Activated gamma-delta T cell treated with anti-CD3 and anti-CD28 coated beads, Interleukin-2, amount 50 U/mL, for 16 hours (primary cell): ENCODE data around the gene APOL5.
A peak's percentile ranks its signal among the peaks of the same experiment; 100 is the strongest.
"Not testable (repeated sequence)": the region's sequence is repeated elsewhere in the genome, so short reads cannot be mapped to it uniquely, and the experiment has no call there.

Experiments
- DNase-seq: peaks from one replicate; pipeline ENCODE4 v3.0.0-alpha.2; 2020; ENCODE audit warnings: low read depth

Gene APOL5

DNA sequence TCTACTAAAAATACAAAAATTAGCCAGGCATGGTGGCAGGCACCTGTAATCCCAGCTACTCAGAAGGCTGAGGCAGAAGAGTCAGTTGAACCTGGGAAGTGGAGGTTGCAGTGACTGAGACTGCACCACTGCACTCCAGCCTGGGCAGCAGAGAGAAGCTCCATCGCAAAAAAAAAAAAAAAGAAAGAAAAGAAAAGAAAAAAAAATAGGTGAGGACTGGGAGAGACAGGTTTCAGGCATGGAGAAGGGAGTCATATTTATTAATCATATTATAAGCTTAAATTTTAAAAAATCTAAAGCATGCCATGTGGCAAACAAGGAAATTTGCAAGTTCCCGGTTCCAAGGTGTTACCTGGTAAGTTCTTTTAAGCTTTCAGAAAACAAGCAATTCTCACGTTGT, at the start of gene APOL5:
Gene APOL5 (plus strand): TSS at position 301 of the 400 bp plus-strand sequence. CDS start 0 bp downstream, at position 301.
- no peak for DNase-seq

GRCh38 chr22:35674335-35674734, 43.3 kb upstream of the APOL5 start:
- DNase-seq, result no peak

DNA sequence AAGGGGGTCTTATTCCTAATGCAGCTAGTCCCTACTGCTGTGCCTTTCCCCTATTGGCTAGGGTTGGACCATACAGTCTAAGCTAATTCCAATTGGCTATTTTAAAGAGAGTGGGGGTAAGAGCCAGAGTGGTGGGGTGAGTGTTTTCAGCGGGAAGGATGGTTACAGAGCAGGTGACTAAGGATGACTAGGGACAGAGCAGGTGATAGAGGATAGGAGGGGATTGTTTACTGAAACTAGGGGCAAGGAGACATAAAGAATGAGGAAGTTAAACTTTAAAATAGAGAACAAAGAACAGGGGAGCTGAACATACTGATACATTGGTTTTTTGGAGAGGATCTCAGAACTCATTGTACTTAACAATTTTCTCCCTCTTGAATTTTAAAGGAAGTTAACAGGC, 41.6 kb upstream of the APOL5 start:
- DNase-seq, result not testable (repeated sequence)

- no peak for DNase-seq
Measured at GRCh38 chr22:35677460-35678187, 40.0 kb upstream of the APOL5 start.

GRCh38 chr22:35678836-35679235, 38.8 kb upstream of the APOL5 start:
- DNase-seq, result no peak

- peak; percentile 39 for DNase-seq
Measured at GRCh38 chr22:35679492-35679891, 38.2 kb upstream of the APOL5 start.

DNA sequence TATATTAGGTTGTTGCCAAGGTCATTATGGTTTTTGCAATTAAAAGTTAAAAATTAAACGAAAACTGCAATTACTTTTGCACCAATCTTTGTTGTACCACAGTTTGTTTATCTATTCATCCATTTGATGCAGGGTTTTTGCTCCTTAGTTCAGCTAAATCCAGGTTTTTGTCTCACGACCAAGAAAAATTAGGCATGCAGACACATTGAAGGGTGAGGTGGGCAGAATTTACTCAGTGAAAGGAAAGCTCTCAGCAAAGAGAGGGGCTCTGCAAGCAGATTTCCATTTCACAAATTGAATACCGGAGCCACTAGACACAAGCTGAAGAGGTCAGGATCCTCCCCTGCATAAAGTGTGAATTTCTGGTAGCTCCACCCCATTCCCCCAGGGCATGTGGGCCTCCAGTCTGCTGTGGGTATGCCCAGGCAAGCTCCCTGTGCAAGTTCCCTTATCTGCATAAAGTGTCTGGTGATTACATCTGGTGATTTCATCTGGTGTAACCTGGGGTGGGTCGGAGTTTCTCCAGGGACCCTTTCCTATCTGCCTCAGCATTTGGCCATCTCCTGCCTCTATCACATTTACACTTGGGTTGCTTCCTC, 36.1 kb upstream of the APOL5 start:
- DNase-seq, result no peak

DNA sequence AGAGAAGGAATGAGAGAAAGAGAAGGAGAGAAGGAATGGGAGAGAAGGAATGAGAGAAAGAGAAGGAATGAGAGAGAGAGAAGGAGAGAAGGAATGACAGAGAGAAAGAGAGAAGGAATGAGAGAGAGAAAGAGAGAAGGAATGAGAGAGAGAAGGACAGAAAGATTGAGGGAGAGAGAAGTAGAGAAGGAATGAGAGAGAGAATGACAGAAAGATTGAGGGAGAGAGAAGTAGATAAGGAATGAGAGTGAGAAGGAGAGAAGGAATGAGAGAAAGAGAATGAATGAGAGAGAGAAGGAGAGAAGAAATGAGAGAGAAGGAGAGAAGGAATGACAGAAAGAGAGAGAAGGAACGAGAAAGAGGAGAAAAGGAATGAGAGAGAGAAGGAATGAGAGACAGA, 34.1 kb upstream of the APOL5 start:
- no peak for DNase-seq

- DNase-seq, result no peak
Measured at GRCh38 chr22:35684270-35684700, 33.4 kb upstream of the APOL5 start.

DNA sequence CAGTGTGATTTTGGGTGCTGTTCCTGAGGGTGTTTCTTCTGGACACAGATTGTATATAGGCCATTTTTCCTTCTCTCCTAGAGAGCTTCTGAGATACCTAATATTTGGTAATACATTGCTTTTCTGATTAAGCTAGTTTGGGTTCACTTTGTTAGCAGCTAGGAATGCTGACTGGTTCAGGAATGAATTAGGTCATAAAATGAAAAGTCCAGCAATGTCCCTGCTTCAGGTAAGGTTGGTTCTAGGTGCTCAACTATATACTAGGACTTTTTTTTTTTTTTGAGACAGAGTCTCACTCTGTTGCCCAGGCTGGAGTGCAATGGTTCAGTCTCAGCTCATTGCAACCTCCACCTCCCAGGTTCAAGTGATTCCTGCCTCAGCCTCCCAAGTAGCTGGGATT, 32.9 kb upstream of the APOL5 start:
- DNase-seq, result no peak

DNA sequence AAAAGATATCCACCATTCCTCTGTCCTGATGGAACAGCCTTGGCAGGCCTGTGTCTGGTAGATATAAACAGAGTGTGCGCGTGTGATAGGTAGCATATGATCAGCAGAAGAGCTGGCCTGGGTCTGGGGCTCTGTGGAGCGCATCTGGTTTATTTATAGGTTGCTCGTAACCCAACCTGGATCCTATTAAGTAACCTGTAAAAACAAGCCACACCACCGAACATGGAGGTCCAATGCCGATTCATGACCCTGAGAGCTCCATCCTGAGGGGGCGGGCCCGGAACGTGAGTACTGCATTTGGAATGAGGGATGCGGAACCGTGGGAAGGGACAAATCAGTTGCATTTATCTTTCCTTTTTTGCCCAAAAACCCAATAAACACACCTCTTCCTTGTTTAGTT, 31.9 kb upstream of the APOL5 start:
- DNase-seq, result no peak

- DNase-seq, result no peak
Measured at GRCh38 chr22:35686298-35686697, 31.4 kb upstream of the APOL5 start.

GRCh38 chr22:35687461-35687860, 30.2 kb upstream of the APOL5 start:
- no peak for DNase-seq

DNA sequence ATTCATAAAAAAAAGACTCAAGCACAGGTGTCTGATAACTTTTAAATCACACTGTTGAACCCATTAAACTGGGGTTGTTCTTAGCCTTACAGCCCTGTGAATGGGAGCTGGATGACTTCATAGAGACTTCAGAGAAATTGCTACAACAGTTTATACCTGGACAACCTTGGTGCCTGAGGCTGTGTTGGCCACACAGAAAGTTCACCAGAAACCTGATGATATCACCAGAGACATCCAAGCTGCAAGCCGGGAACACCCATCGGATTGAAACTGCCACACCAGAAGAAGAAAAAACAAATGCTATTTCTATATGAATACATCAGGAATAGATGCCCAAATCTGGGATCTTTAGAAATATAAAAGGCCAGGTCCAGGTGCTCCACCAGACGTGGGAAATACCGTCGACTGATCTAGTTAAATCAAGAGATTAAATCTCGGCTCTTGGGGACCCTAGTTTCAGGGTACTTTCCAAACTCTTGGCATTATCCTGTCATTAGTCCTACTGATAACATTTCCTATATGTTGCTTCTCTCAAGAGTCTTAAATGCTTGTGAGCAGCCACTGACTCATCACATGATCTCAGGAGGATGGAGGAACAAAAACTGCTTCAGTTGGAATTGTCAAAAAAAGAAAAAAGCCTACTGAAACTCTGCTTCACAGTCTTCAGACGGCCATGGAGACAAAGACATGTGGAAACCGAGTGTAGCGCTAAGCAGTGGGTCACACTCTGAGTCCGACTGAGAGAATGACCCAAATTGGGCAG, 28.6 kb upstream of the APOL5 start:
- no peak for DNase-seq

GRCh38 chr22:35690001-35690400, 27.7 kb upstream of the APOL5 start:
- no peak for DNase-seq

DNA sequence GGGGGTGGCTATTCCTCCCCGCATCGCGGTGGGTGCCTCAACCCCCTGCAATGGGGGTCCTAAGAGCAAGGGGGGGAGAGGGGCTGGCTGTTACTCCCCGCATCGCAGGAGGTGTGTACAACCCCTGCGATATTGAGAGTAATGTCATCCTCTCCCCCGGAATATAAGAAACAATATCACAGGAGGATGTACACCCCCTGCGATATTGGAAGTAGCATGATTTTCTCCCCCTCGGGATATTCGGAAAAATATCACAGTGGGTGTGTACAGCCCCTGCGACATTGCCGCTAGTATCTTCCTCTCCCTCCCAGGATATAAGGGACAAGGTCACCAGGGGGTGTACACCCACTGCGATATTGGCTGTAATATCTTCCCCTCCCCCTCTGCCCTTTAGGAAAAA, 22.5 kb upstream of the APOL5 start:
- DNase-seq, result no peak

- DNase-seq, result no peak
Measured at GRCh38 chr22:35697142-35697541, 20.5 kb upstream of the APOL5 start.

DNA sequence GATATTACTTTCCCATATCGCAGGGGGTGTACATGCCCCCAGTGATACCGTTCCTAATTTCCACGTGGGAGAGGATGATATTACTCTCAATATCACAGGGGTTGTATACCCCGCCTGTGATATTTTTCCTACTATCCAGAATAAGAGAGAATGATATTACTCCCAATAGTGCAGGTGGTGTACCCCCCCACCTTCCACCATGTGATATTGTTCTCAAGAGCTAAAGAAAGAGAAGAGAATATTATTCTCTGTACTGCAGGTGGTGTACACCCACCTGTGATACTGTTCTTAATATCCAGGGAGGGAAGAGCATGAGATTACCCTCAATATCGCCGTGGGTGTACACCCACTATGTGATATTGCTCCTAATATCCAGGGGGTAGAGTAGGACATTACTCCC, 17.8 kb upstream of the APOL5 start:
- DNase-seq, result not testable (repeated sequence)

DNA sequence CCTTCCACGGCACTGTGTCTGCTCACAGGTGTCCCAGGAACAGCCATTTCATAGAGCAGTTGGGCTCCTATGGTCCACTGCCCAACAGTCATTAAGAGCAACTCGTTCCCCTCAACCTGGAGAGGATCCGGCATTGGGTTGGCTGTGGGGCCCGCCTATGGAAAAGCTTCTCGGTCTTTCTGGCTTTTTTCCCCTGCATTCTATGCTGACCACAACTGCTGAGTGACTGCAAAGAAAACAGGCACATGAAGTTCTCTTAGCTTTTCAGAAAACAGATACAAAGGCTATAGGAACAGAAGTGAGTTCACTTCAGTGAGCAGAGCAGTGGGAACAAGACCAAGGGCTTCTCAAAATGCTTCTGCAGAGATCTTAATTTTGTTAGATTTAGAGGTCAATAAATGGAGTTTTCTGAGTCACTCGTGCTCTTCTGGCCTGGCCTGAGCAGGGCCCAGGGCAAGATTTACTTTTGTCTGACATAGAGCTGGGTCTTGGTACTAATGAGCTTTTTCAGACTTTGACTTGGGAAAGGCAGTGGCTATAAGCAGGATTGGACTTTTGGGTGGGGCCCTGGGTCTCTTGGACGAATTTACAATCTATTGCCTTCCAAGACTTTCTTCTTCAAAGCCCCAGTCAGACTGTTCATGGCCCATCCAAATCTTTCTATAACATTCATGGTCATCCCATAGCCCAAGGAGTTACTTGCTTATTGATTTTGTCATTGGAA, 13.6 kb upstream of the APOL5 start:
- DNase-seq, result no peak

GRCh38 chr22:35705141-35705540, 12.5 kb upstream of the APOL5 start:
- no peak for DNase-seq

DNA sequence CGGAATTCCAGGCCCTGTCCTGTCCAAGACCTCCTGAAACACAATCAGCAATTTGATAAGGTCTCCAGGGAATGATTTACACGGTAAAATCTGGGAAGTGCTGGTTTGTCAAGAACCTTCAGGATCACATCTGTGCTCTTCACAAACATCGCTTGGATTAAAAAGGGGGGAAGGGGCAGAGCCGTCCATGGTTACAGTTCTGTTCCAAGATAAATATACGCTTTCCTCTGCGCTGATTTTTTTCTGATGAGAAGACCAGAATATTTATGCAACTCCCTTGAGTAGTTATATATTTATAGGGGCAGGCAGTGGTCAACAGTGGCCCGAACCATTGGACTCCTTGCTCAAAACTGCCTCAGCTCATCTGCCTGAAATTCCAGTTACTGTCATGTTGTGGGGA, 9.2 kb upstream of the APOL5 start:
- DNase-seq, result no peak

GRCh38 chr22:35708917-35709316, 8.8 kb upstream of the APOL5 start:
- no peak for DNase-seq

GRCh38 chr22:35711336-35711735, 6.3 kb upstream of the APOL5 start:
- no peak for DNase-seq
